AG04449 (cell line): ENCODE measurements around the gene MX2.
"Not testable (repeated sequence)": the region's sequence is repeated elsewhere in the genome, so short reads cannot be mapped to it uniquely, and the experiment has no call there.

ENCODE experiments used
- CTCF ChIA-PET: fragments of 350-600 bp; formaldehyde crosslinking; extraction: SDS; loops from one replicate; lab custom pipeline; 2021; ENCODE audit warnings: antibody characterized with exemption; lab: Yijun Ruan, JAX
- POLR2A ChIA-PET: fragments of 400-600, 350-600 bp; formaldehyde crosslinking; extraction: SDS; loops from one replicate; lab custom pipeline; 2020; ENCODE audit warnings: antibody characterized with exemption, inconsistent platforms; lab: Yijun Ruan, JAX
- DNase-seq: peaks from one replicate; pipeline ENCODE4 v3.0.0-alpha.2; 2010; ENCODE audit warnings: low read depth, low spot score
- H3K4me3 ChIP-seq: 2 replicates; pipeline ENCODE4 v1.5.1; 2011; ENCODE audit warnings: low read depth, mild to moderate bottlenecking, control low read depth, low read length
- CTCF ChIP-seq: IDR thresholded peaks from one replicate; pipeline ENCODE4 v1.5.1; 2011; ENCODE audit warnings: mild to moderate bottlenecking, moderate library complexity, low read length, control low read depth, inconsistent platforms; ENCODE audit not compliant: insufficient read depth; ENCODE audit errors: missing control alignments

Gene MX2

DNA sequence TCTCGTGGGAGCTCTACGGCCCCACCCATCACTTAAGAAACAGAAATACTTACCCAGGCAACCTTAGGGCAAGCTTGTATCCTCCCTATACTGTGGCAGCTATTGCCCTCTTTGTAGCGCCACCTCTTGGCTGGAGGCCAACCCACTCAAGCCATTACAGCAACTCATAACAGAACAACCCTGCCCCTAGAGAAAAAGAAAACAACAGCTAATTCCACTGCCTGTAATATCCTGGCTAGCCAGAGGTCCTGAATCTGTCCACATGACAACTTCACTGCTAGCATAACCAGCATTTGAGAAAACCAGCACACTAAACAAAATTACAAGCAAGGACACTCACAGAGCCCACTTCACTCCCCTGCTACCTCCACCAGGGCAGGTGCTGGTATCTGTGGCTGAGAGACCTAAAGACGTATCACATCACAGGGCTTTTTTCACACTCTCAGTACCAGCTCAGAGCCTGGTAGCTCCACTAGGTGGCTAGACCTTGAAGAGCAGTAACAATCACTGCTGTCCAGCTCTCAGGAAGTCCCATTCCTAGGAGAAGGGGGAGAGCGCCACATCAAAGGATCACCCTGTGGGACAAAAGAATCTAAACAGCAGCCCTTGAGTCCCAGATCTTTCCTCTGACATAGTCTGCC lies 49.7 kb downstream of the MX2 start:
- no peak for DNase-seq
- ChIA-PET CTCF (interaction anchor here (1.3 to 1.7 kb wide), 3 partner anchors 9 to 405 kb away, joined by 3 read pairs; no protein-coding TSS in a partner anchor), POLR2A (no interaction called here)
- TF ChIP-seq CTCF, result no peak
- no peak overlapping the region for H3K4me3 ChIP-seq

DNA sequence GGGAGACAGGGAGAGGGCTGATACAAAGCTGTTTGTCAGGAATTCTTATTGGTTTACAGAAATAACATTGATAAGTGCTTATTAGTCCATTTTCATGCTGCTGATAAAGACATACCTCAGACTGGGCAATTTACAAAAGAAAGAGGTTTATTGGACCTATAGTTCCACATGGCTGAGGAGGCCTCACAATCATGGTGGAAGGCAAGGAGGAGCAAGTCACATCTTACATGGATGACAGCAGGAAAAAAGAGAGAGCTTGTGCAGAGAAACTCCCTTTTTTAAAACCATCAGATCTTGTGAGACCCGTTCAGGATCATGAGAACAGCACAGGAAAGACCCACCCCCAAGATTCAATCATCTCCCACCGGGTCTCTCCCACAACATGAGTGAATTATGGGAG lies 55.7 kb downstream of the MX2 start:
- CTCF ChIA-PET, DNase-seq, H3K4me3 ChIP-seq, POLR2A ChIA-PET: not testable (repeated sequence)

- H3K4me3 ChIP-seq, result no peak overlapping the region
- TF ChIP-seq CTCF, result no peak
- ChIA-PET POLR2A (no interaction called here), CTCF (no interaction called here)
- DNase-seq, result no peak
These were observed 56.6 kb downstream of the MX2 start for GRCh38 chr21:41418393-41418792.

GRCh38 chr21:41418956-41419680 lies 57.3 kb downstream of the MX2 start:
- CTCF ChIA-PET, result no interaction called here
- POLR2A ChIA-PET, result no interaction called here
- TF ChIP-seq CTCF, result no peak
- DNase-seq, result no peak
- H3K4me3 ChIP-seq, result no peak overlapping the region

DNA sequence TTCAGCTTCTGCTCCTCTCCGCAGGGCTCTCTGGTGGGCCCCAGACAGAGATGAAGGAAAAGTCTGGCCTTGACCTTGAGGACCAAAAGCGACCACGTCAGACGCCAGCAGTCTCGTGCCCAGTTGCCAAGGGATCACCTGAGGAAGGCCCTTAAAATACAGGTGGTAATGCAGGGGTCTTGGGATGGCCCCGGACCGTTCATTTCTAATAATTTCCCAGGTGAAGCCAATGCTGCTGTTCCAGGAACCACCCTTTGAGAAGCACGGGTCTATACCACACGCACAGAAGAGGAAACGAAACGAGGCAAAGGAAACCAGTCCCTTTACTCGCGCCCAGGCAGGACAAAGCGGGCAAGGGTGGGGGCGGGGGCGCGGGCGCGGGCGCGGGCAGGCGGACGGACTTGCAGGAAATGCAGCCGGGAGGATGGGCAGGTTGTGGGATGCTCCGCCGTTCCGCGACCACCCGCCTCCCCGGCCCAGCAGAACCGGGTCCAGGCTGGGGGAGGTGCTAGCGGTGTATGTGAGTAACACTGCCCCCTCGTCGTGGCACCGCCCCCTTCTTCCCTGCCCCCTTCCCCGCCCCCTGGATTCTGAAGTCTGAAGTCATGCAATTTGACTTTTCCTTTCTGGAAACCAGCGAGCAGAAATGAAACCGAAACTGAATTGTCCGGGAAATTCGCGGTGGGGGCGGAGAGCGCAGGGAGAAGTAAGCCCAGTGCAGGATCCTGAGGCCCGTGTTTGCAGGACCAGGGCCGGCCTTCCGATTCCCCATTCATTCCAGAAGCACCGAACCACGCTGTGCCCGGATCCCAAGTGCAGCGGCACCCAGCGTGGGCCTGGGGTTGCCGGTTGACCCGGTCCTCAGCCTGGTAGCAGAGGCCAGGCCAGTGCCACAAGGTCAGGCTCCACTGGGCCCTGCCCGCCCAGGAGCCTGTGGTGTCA lies 58.4 kb downstream of the MX2 start:
- peak overlapping the region; percentile 79 for H3K4me3 ChIP-seq
- no peak for TF ChIP-seq CTCF
- peak; percentile 10 for DNase-seq
- ChIA-PET CTCF (no interaction called here), POLR2A (no interaction called here)

GRCh38 chr21:41420998-41421397 lies 59.2 kb downstream of the MX2 start:
- CTCF ChIA-PET, POLR2A ChIA-PET, DNase-seq, H3K4me3 ChIP-seq: not testable (repeated sequence)
